HCT116 (cell line): ENCODE measurements around the gene MAF. TPM values are rescaled to one million over a fixed set of nuclear protein-coding genes. Genes with fewer than 3 reads are reported as not detected.

Source experiments
- ATAC-seq: fragments of 200-7000 bp; cut with Tn5 transposase; 2 replicates; pipeline ENCODE4 v1.9.1; 2020; ENCODE audit warnings: mild to moderate bottlenecking, moderate library complexity
- BruUV-seq: library from RNA; stranded (reverse); fragments of 400-500 nt; replicated peaks from 2 replicates; lab custom pipeline; 2021; lab: Mats Ljungman, UMichigan
- CTCF ChIA-PET: fragments of 300-600 bp; sonication (Branson Sonifier 250); formaldehyde crosslinking; loops from one replicate; lab custom pipeline; 2021; ENCODE audit warnings: antibody characterized with exemption; lab: Charles Lee
- POLR2A ChIA-PET: fragments of 300-600, 350-600 bp; sonication (Branson Sonifier 250); formaldehyde crosslinking; loops from one replicate; lab custom pipeline; 2021; ENCODE audit warnings: antibody characterized with exemption; lab: Charles Lee
- RAD21 ChIA-PET, 2 experiments: fragments of 300-600 bp; sonication (Branson Sonifier 250); formaldehyde crosslinking; loops; one replicate each; lab custom pipeline; 2023; ENCODE audit warnings: low total read pairs in 2 of 2; ENCODE audit not compliant: uncharacterized antibody in 2 of 2, unreplicated experiment in 2 of 2, low non-redundant PET in 1 of 2; lab: Charles Lee
- DNase-seq: peaks from one replicate; pipeline ENCODE4 v3.0.0-alpha.2; 2010; ENCODE audit warnings: low read depth, low spot score
- H2AFZ ChIP-seq: fragments of 200-600 bp; shearing (Covaris generic), sonication (generic); 2 replicates; pipeline ENCODE4 v1.6.1; 2017; ENCODE audit warnings: low read depth, mixed run types, mixed read lengths, antibody characterized with exemption, low read length; ENCODE audit not compliant: poor library complexity, severe bottlenecking
- H3K27ac ChIP-seq: 2 replicates; pipeline ENCODE4 v1.5.1; 2012; ENCODE audit warnings: low read depth, low read length
- H3K27me3 ChIP-seq: fragments of 200-600 bp; sonication (generic); 2 replicates; pipeline ENCODE4 v1.6.1; 2016; ENCODE audit warnings: mixed run types, low read length, mixed read lengths; ENCODE audit not compliant: insufficient read depth
- H3K36me3 ChIP-seq, 2 experiments: fragments of 200-500 bp in 1 of 2; fragments of 200-600 bp in 1 of 2; sonication (Bioruptor generic) in 1 of 2; sonication (generic) in 1 of 2; 2 replicates each; pipeline versions ENCODE4 v1.5.1 to v1.6.1; 2014 to 2016; ENCODE audit warnings: low read length in 2 of 2, inconsistent platforms in 1 of 2, mixed read lengths in 1 of 2, mixed run types in 1 of 2; ENCODE audit not compliant: insufficient read depth in 2 of 2, control insufficient read depth in 1 of 2
- H3K4me1 ChIP-seq, 2 experiments: fragments of 200-600 bp in 1 of 2; sonication (generic) in 1 of 2; 2 replicates each; pipeline versions ENCODE4 v1.5.1 to v1.6.1; 2012 to 2017; ENCODE audit warnings: low read length in 2 of 2, inconsistent platforms in 1 of 2, mild to moderate bottlenecking in 1 of 2, mixed read lengths in 1 of 2, mixed run types in 1 of 2, moderate library complexity in 1 of 2; ENCODE audit not compliant: insufficient read depth in 2 of 2, control insufficient read depth in 1 of 2
- H3K4me2 ChIP-seq: fragments of 200-600 bp; sonication (generic); 2 replicates; pipeline ENCODE4 v1.6.1; 2017; ENCODE audit warnings: mixed run types, low read length, mixed read lengths
- H3K4me3 ChIP-seq, 2 experiments: fragments of 200-600 bp in 1 of 2; sonication (generic) in 1 of 2; replicated peaks in 1 of 2; 2 replicates each; pipeline ENCODE4 v1.5.1; 2011 to 2016; ENCODE audit warnings: low read length in 2 of 2, control low read depth in 1 of 2, low read depth in 1 of 2, mild to moderate bottlenecking in 1 of 2, mixed read lengths in 1 of 2, mixed run types in 1 of 2
- H3K79me2 ChIP-seq: fragments of 200-600 bp; sonication (generic); 2 replicates; pipeline ENCODE4 v1.6.1; 2017; ENCODE audit warnings: mild to moderate bottlenecking, mixed run types, low read length, moderate library complexity, mixed read lengths; ENCODE audit not compliant: insufficient read depth
- H3K9ac ChIP-seq: fragments of 200-600 bp; sonication (generic); 2 replicates; pipeline ENCODE4 v1.6.1; 2016; ENCODE audit warnings: low read length, mixed read lengths
- H3K9me2 ChIP-seq: fragments of 200-600 bp; sonication (generic), shearing (Covaris generic); 2 replicates; pipeline ENCODE4 v1.6.1; 2017; ENCODE audit warnings: mixed run types, mild to moderate bottlenecking, moderate library complexity; ENCODE audit not compliant: insufficient read depth
- H3K9me3 ChIP-seq, 2 experiments: fragments of 200-500 bp in 1 of 2; fragments of 200-600 bp in 1 of 2; sonication (Bioruptor generic) in 1 of 2; sonication (generic) in 1 of 2; 2 replicates each; pipeline ENCODE4 v1.6.1; 2014 to 2017; ENCODE audit warnings: low read length in 2 of 2, mixed read lengths in 2 of 2, inconsistent platforms in 1 of 2, low read depth in 1 of 2, mild to moderate bottlenecking in 1 of 2, mixed run types in 1 of 2, moderate library complexity in 1 of 2; ENCODE audit not compliant: control insufficient read depth in 1 of 2, insufficient read depth in 1 of 2
- H4K20me1 ChIP-seq: fragments of 200-600 bp; sonication (generic), shearing (Covaris generic); 2 replicates; pipeline ENCODE4 v1.6.1; 2017; ENCODE audit warnings: mixed run types, mild to moderate bottlenecking, moderate library complexity; ENCODE audit not compliant: insufficient read depth
- CEBPB ChIP-seq: IDR thresholded peaks from 2 replicates; pipeline ENCODE4 v1.6.1; 2012; ENCODE audit warnings: low read depth
- ELF1 ChIP-seq: IDR thresholded peaks from 2 replicates; pipeline ENCODE4 v1.6.1; 2012; ENCODE audit warnings: low read depth, borderline replicate concordance
- EZH2 ChIP-seq: fragments of 200-600 bp; sonication (generic); IDR thresholded peaks from 2 replicates; pipeline ENCODE4 v1.6.1; 2017; ENCODE audit warnings: antibody characterized with exemption, mixed run types
- FOSL1 ChIP-seq: IDR thresholded peaks from 2 replicates; pipeline ENCODE4 v1.6.1; 2012; ENCODE audit warnings: low read depth
- JUND ChIP-seq: IDR thresholded peaks from 2 replicates; pipeline ENCODE4 v1.6.1; 2012
- MAX ChIP-seq: IDR thresholded peaks from 2 replicates; pipeline ENCODE4 v1.6.1; 2012
- POLR2AphosphoS5 ChIP-seq: IDR thresholded peaks from 2 replicates; pipeline ENCODE4 v1.6.1; 2011; ENCODE audit warnings: mild to moderate bottlenecking, low read depth, low read length, moderate library complexity
- RAD21 ChIP-seq: IDR thresholded peaks from 2 replicates; pipeline ENCODE4 v1.6.1; 2012; ENCODE audit warnings: low read depth, mild to moderate bottlenecking
- SRF ChIP-seq: IDR thresholded peaks from 2 replicates; pipeline ENCODE4 v1.6.1; 2012; ENCODE audit warnings: low read depth
- TCF7L2 ChIP-seq: IDR thresholded peaks from 2 replicates; pipeline ENCODE4 v1.7.0; 2011; ENCODE audit warnings: borderline replicate concordance, inconsistent platforms; ENCODE audit not compliant: insufficient read depth, insufficient read length; ENCODE audit errors: extremely low read depth
- ZFX ChIP-seq: fragments of 450-650 bp; IDR thresholded peaks from 2 replicates; pipeline ENCODE4 v1.6.1; 2017
- intact Hi-C: fragments of 100-400 bp; cut with micrococcal nuclease; formaldehyde crosslinking; loops from 2 replicates; pipeline ENCODE4 v1.10.0; 2022
- total RNA-seq: library from RNA; stranded (reverse); gene quantifications from one replicate; pipeline ENCODE4 v1.2.1, GENCODE V29; 2021; ENCODE audit not compliant: unreplicated experiment
- TF ChIP-seq, protein P1 (sequence below): IDR thresholded peaks from 2 replicates; pipeline ENCODE4 v1.6.1; 2012
- TF ChIP-seq, protein P2 (sequence below), 3 experiments: fragments of 200-600 bp in 1 of 3; sonication (generic) in 1 of 3; IDR thresholded peaks in 2 of 3; conservative IDR thresholded peaks in 1 of 3; 2 replicates each; pipeline ENCODE4 v1.5.1; 2012 to 2017; ENCODE audit warnings: low read depth in 2 of 3, low read length in 2 of 3, antibody characterized with exemption in 1 of 3, borderline replicate concordance in 1 of 3, control low read depth in 1 of 3, mild to moderate bottlenecking in 1 of 3, mixed read lengths in 1 of 3, mixed run types in 1 of 3, moderate library complexity in 1 of 3; ENCODE audit not compliant: insufficient read depth in 1 of 3

MAF gene
- total RNA-seq, 1 experiment from 2014 or later: 0.27 TPM

DNA sequence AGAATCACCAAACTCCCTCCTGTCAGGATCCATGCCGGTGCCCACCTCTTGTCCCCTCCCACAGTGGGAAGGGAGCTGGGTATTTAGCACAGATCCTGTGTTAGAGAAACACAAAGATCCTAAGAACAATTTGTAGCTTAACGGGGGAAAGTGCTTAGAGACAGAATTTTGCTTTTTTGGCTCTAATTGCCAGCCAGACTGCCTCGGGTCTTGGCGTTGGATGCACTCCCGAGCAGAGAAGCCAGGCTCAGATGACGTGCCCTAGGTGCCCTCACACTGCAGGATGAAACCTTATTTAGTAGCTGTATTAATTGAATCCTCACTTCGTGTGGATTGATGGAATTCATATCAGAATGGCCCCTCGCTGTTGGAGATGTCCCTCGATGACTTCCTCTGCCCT lies 22.5 kb upstream of the MAF start:
- POLR2A ChIA-PET: no interaction called here
- Histone ChIP-seq H3K36me3 (no peaks in the 10 kb centered on the region), H3K9me3 (peaks cover 26 to 46% of the 10 kb centered on the region in 2 experiments; a peak in 2 of 4 replicates), H2AFZ (no peak overlapping the region), H3K4me3 (no peak overlapping the region), H3K9me2 (no peaks in the 10 kb centered on the region), H3K27me3 (no peaks in the 10 kb centered on the region), H4K20me1 (no peaks in the 10 kb centered on the region), H3K27ac (no peak overlapping the region), H3K4me2 (no peak overlapping the region), H3K4me1 (no peaks in the 10 kb centered on the region), H3K9ac (no peak overlapping the region), H3K79me2 (no peaks in the 10 kb centered on the region)
- CTCF ChIA-PET: no interaction called here
- intact Hi-C loops: no loop called here
- RAD21 ChIA-PET: no interaction called here
- ATAC-seq (no peak), DNase-seq (no peak)
- BruUV-seq: no TSS peak
- TF ChIP-seq POLR2AphosphoS5 (no peak), CEBPB (no peak), SRF (no peak), EZH2 (no peak), ELF1 (no peak), RAD21 (no peak), MAX (no peak), TCF7L2 (no peak), FOSL1 (no peak), JUND (no peak), ZFX (no peak)
- TF ChIP-seq, protein P1, sequence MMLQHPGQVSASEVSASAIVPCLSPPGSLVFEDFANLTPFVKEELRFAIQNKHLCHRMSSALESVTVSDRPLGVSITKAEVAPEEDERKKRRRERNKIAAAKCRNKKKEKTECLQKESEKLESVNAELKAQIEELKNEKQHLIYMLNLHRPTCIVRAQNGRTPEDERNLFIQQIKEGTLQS: no peak
- TF ChIP-seq, protein P2, sequence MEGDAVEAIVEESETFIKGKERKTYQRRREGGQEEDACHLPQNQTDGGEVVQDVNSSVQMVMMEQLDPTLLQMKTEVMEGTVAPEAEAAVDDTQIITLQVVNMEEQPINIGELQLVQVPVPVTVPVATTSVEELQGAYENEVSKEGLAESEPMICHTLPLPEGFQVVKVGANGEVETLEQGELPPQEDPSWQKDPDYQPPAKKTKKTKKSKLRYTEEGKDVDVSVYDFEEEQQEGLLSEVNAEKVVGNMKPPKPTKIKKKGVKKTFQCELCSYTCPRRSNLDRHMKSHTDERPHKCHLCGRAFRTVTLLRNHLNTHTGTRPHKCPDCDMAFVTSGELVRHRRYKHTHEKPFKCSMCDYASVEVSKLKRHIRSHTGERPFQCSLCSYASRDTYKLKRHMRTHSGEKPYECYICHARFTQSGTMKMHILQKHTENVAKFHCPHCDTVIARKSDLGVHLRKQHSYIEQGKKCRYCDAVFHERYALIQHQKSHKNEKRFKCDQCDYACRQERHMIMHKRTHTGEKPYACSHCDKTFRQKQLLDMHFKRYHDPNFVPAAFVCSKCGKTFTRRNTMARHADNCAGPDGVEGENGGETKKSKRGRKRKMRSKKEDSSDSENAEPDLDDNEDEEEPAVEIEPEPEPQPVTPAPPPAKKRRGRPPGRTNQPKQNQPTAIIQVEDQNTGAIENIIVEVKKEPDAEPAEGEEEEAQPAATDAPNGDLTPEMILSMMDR (IDR thresholded peaks at IDR 0.05 in 2 of 3, conservative IDR thresholded peaks at IDR 0.05 in 1 of 3; ENCODE audit: borderline replicate concordance in 1 of 3, insufficient read depth in 1 of 3, low read depth in 2 of 3, low read length in 2 of 3): no peak
